ENCODE measurements around the gene LEKR1.

Gene LEKR1

DNA sequence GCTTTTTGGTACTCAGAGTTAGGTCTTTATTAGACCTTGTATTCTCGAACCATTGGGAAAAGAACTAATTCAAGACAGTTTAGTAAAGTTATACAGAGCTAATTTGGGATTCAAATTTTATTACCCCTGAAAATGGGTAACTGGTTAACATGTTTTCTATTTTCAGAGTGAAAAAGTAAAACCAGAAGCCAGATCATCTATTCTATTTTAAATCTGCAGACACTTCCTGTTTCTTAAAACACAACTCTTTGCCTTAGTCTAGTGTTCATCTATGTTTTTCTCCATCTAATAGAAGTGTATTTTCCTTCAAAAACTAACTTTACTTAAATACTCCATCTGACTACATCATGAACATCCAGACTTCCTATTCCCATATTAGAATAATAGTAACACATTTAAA lies 220.4 kb downstream of the LEKR1 start:
- in situ Hi-C loops (cut with MboI; ENCODE audit: low pct_unique_long_range_greater_than_20kb, low sequenced_read_pairs, unreplicated experiment) = no loop called here

GRCh38 chr3:157051055-157051454 lies 224.9 kb downstream of the LEKR1 start:
- TF ChIP-seq CTCF (IDR thresholded peaks at IDR 0.05; ENCODE audit: extremely low read depth, insufficient read depth, missing control alignments) = no peak
- in situ Hi-C loops (cut with MboI; ENCODE audit: low pct_unique_long_range_greater_than_20kb, low sequenced_read_pairs, unreplicated experiment) = no loop called here
- DNase-seq (ENCODE audit: low spot score) = no peak

More for the DNA sequence above, 220.4 kb downstream of the LEKR1 start:
- no peak for DNase-seq (ENCODE audit: low spot score)
- TF ChIP-seq CTCF (IDR thresholded peaks at IDR 0.05; ENCODE audit: extremely low read depth, insufficient read depth, missing control alignments) = no peak

DNA sequence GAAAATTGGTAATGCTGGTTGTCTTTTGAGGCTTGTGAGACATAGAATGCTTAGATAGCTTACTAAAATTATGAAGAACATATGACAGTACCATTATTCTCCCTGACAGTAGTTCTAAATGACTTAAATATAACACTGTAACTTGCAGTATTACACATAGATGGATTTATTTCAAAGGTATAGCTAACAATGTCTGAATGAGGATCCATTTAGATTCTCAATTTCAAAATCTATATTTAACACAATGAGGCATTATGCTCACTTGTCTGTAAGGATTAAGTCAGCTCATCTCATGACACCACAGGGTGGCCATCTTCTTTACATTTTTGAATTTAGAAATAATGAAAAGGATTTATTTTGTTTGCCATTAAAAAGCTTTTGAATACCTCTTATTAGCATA lies 225.4 kb downstream of the LEKR1 start:
- TF ChIP-seq CTCF (IDR thresholded peaks at IDR 0.05; ENCODE audit: extremely low read depth, insufficient read depth, missing control alignments) = no peak
- in situ Hi-C loops (cut with MboI; ENCODE audit: low pct_unique_long_range_greater_than_20kb, low sequenced_read_pairs, unreplicated experiment) = no loop called here
- no peak for DNase-seq (ENCODE audit: low spot score)

GRCh38 chr3:157056035-157056434 lies 229.9 kb downstream of the LEKR1 start:
- no peak for TF ChIP-seq CTCF (IDR thresholded peaks at IDR 0.05; ENCODE audit: extremely low read depth, insufficient read depth, missing control alignments)
- no peak for DNase-seq (ENCODE audit: low spot score)
- in situ Hi-C loops (cut with MboI; ENCODE audit: low pct_unique_long_range_greater_than_20kb, low sequenced_read_pairs, unreplicated experiment) = no loop called here

DNA sequence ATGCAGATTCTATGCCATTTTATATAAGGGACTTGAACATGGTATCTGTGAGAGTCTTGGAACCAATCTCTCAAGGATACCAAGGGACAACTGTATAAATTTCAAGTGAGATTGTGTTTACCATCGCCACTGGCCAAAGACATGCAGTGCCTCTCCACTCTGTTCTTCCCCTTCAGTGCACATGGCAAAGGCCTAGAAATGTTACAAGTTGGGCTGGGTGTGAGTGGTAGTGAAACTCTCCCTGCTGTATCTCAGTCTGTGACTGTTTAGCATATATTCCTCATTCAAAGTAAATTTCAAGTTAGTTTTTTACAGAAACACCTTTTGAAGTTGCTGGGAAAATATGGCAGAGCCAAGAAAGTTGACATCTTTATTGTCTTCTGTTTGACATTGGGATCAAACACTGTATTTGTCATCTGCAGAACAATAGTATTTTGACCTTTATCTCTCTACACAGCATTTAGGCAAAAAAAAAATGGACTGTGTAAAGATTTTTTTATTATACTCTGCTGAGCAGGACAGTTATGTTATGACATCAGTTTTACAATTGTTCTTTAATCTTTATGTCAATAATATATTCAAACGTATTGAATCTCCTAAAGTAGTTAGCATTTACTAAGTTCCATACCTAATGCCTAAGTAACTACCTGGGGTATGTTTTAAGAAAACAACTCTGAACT lies 232.4 kb downstream of the LEKR1 start:
- in situ Hi-C loops (cut with MboI; ENCODE audit: low pct_unique_long_range_greater_than_20kb, low sequenced_read_pairs, unreplicated experiment) = no loop called here
- TF ChIP-seq CTCF (IDR thresholded peaks at IDR 0.05; ENCODE audit: extremely low read depth, insufficient read depth, missing control alignments) = no peak
- no peak for DNase-seq (ENCODE audit: low spot score)

GRCh38 chr3:157059181-157059580 lies 233.0 kb downstream of the LEKR1 start:
- in situ Hi-C loops (cut with MboI; ENCODE audit: low pct_unique_long_range_greater_than_20kb, low sequenced_read_pairs, unreplicated experiment) = no loop called here
- no peak for TF ChIP-seq CTCF (IDR thresholded peaks at IDR 0.05; ENCODE audit: extremely low read depth, insufficient read depth, missing control alignments)
- DNase-seq (ENCODE audit: low spot score) = no peak

Measured in GM13977 (cell line).